Astrocyte of the spinal cord (primary cell): ENCODE measurements around the gene HIF1A.
A peak's percentile ranks its signal among the peaks of the same experiment; 100 is the strongest.
"Not testable (repeated sequence)": the region's sequence is repeated elsewhere in the genome, so short reads cannot be mapped to it uniquely, and the experiment has no call there.

Experiments used
- DNase-seq: peaks from one replicate; pipeline ENCODE4 v3.0.0; 2011; ENCODE audit warnings: low read depth, low spot score
- H3K4me3 ChIP-seq: 2 replicates; pipeline ENCODE4 v1.5.1; 2011; ENCODE audit warnings: low read depth, mild to moderate bottlenecking, low read length, moderate library complexity
- in situ Hi-C: cut with HindIII; loops from 2 replicates; pipeline ENCODE4 v1.10.0; 2017; ENCODE audit warnings: low sequenced_read_pairs
- TF ChIP-seq, protein P1 (sequence below): IDR thresholded peaks from 2 replicates; pipeline ENCODE4 v1.5.1; 2012; ENCODE audit warnings: low read depth, mild to moderate bottlenecking, low read length, inconsistent platforms

Gene HIF1A

GRCh38 chr14:61705017-61705416 is 9.7 kb downstream of the HIF1A start:
- in situ Hi-C loops: no loop called here
- H3K4me3 ChIP-seq: no peak overlapping the region
- DNase-seq: peak; percentile 7
- TF ChIP-seq, protein P1, sequence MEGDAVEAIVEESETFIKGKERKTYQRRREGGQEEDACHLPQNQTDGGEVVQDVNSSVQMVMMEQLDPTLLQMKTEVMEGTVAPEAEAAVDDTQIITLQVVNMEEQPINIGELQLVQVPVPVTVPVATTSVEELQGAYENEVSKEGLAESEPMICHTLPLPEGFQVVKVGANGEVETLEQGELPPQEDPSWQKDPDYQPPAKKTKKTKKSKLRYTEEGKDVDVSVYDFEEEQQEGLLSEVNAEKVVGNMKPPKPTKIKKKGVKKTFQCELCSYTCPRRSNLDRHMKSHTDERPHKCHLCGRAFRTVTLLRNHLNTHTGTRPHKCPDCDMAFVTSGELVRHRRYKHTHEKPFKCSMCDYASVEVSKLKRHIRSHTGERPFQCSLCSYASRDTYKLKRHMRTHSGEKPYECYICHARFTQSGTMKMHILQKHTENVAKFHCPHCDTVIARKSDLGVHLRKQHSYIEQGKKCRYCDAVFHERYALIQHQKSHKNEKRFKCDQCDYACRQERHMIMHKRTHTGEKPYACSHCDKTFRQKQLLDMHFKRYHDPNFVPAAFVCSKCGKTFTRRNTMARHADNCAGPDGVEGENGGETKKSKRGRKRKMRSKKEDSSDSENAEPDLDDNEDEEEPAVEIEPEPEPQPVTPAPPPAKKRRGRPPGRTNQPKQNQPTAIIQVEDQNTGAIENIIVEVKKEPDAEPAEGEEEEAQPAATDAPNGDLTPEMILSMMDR: no peak

- in situ Hi-C loops: no loop called here
- no peak overlapping the region for H3K4me3 ChIP-seq
- TF ChIP-seq, protein P1: no peak
- DNase-seq: peak; percentile 24
These were observed 10.9 kb downstream of the HIF1A start for GRCh38 chr14:61706096-61706690.

GRCh38 chr14:61707774-61708173 is 12.5 kb downstream of the HIF1A start:
- in situ Hi-C loops, DNase-seq, H3K4me3 ChIP-seq: not testable (repeated sequence)

DNA sequence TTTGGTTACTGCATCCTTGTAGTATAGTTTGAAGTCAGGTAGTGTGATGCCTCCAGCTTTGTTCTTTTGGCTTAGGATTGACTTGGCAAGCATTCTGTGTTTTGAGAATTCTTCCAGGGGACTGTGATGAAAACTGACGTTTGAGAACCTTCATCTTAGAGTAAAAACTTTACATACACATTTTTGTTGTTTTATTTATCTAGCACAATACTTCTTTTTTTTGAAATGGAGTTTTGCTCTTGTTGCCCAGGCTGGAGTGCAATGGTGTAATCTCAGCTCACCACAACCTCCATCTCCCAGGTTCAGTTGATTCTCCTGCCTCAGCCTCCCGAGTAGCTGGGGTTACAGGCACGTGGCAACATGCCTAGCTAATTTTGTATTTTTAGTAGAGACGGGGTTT is 13.4 kb downstream of the HIF1A start:
- DNase-seq, in situ Hi-C loops, H3K4me3 ChIP-seq: not testable (repeated sequence)

DNA sequence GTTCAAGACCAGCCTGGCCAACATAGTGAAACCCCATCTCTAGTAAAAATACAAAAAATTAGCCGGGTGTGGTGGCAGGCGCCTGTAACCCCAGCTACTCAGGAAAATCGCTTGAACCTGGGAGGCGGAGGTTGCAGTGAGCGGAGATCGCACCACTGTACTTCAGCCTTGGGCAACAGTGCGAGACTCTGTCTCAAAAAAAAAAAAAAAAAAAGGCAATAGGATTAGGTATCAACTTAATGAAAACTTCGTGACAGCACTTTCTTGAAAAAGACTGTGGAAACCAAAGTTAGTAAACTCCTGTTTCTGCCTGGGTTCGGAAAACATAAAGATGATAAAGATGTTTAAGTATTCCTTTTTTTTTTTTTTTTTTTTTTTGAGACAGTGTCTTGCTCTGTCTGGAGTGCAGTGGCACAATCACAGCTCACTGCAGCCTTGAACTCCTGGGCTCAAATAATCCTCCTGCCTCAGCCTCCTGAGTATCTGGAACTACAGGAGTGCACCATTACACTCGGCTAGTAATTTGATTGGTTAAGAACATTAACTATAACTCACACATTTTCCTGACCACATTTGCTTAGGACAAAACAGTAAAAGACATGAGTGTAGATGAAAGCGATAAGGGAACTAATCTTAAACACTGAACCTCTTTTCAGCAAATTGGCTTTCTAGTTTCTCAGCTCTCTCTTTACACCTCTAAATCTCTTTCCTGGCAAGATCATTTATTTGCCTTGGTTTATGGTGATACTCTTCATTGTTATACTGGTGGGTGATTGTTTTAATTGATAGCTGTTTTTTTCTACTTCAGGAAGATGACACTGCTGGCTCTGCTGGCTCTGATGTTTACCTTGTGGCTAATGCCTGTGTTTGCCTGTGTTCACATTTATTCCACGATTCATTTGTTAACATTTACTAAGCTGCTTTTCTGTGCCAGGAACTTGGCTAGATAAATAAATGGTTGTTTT is 15.8 kb downstream of the HIF1A start:
- in situ Hi-C loops: no loop called here
- no peak overlapping the region for H3K4me3 ChIP-seq
- TF ChIP-seq, protein P1: no peak
- DNase-seq: no peak

DNA sequence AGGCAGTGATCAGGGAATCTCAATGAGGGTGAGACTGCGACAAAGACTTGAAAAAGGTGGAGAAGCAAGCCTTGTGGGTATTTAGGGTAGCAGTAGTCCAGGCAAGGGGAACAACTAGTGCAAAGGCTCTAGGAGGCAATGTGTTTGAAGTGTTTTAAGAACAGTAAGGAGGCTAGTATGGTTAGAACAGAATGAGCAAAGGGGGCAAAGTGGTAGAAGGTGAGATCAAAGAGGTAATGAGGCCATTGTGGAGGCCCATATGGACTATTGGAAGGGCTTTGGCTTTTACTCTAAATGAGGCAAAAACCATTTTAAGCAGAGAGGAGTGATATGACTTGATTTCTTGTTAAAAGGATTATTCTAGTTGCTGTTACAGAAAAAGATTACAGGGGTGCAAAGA is 16.8 kb downstream of the HIF1A start:
- TF ChIP-seq, protein P1: no peak
- H3K4me3 ChIP-seq: no peak overlapping the region
- DNase-seq: no peak
- in situ Hi-C loops: no loop called here

- in situ Hi-C loops: no loop called here
- TF ChIP-seq, protein P1: no peak
- H3K4me3 ChIP-seq: no peak overlapping the region
These were observed 18.6 kb downstream of the HIF1A start for GRCh38 chr14:61713724-61714437.

More at GRCh38 chr14:61713724-61714437, 18.6 kb downstream of the HIF1A start:
- no peak for DNase-seq
